AG10803 (cell line): ENCODE data around the gene AHDC1.

Source experiments
- DNase-seq: peaks from one replicate; pipeline ENCODE4 v3.0.0; 2010; ENCODE audit warnings: low read depth
- H3K4me3 ChIP-seq: 2 replicates; pipeline ENCODE4 v1.5.1; 2011; ENCODE audit warnings: mild to moderate bottlenecking, low read length, control low read depth
- CTCF ChIP-seq: conservative IDR thresholded peaks from 2 replicates; pipeline ENCODE4 v1.5.1; 2011; ENCODE audit warnings: mild to moderate bottlenecking, low read length, control low read depth, inconsistent platforms

AHDC1 gene

GRCh38 chr1:27521336-27521831, 82.6 kb downstream of the AHDC1 start:
- no peak for DNase-seq
- no peak for TF ChIP-seq CTCF
- H3K4me3 ChIP-seq: no peak overlapping the region

GRCh38 chr1:27520651-27521050, 83.3 kb downstream of the AHDC1 start:
- TF ChIP-seq CTCF: no peak
- DNase-seq: no peak
- H3K4me3 ChIP-seq: no peak overlapping the region

- no peak for DNase-seq
- H3K4me3 ChIP-seq: no peak overlapping the region
- no peak for TF ChIP-seq CTCF
These were observed 84.3 kb downstream of the AHDC1 start for GRCh38 chr1:27519331-27520258.

- no peak overlapping the region for H3K4me3 ChIP-seq
- TF ChIP-seq CTCF: no peak
These were observed 85.1 kb downstream of the AHDC1 start for GRCh38 chr1:27518808-27519207.

GRCh38 chr1:27517907-27518718, 85.8 kb downstream of the AHDC1 start:
- H3K4me3 ChIP-seq: no peak overlapping the region
- no peak for TF ChIP-seq CTCF
- DNase-seq: no peak

More at GRCh38 chr1:27518808-27519207, 85.1 kb downstream of the AHDC1 start:
- DNase-seq: no peak

GRCh38 chr1:27517301-27517700, 86.6 kb downstream of the AHDC1 start:
- no peak for TF ChIP-seq CTCF
- H3K4me3 ChIP-seq: no peak overlapping the region
- no peak for DNase-seq
